Smooth muscle cell (in vitro differentiated cells): ENCODE data around the gene ABLIM1. TPM values are rescaled to one million over a fixed set of nuclear protein-coding genes. Genes with fewer than 3 reads are reported as not detected.
A peak's percentile ranks its signal among the peaks of the same experiment; 100 is the strongest.

Source experiments
- DNase-seq: peaks from one replicate; lab custom pipeline; 2025; ENCODE audit not compliant: unreplicated experiment; lab: John Stamatoyannopoulos, UW
- H2AFZ ChIP-seq: fragments of 200-600 bp; sonication (generic); 2 replicates; pipeline ENCODE4 v1.6.0; 2016; ENCODE audit warnings: antibody characterized with exemption, low read depth, mild to moderate bottlenecking
- H3F3A ChIP-seq: fragments of 200-600 bp; sonication (generic); 2 replicates; pipeline ENCODE4 v1.6.0; 2017; ENCODE audit warnings: antibody characterized with exemption, low read depth
- H3K27ac ChIP-seq: fragments of 200-600 bp; sonication (generic); 2 replicates; pipeline ENCODE4 v1.5.1; 2016; ENCODE audit warnings: low read depth, mild to moderate bottlenecking
- H3K27me3 ChIP-seq: fragments of 200-600 bp; sonication (generic); 2 replicates; pipeline ENCODE4 v1.6.1; 2016; ENCODE audit warnings: low read depth, mild to moderate bottlenecking
- H3K36me3 ChIP-seq: fragments of 200-600 bp; sonication (generic); 2 replicates; pipeline ENCODE4 v1.5.1; 2016; ENCODE audit warnings: low read depth
- H3K4me1 ChIP-seq: fragments of 200-600 bp; sonication (generic); 2 replicates; pipeline ENCODE4 v1.5.1; 2016; ENCODE audit warnings: low read depth
- H3K4me2 ChIP-seq: fragments of 200-600 bp; sonication (generic); 2 replicates; pipeline ENCODE4 v1.6.0; 2016; ENCODE audit warnings: mild to moderate bottlenecking
- H3K4me3 ChIP-seq: fragments of 200-600 bp; sonication (generic); 2 replicates; pipeline ENCODE4 v1.5.1; 2016; ENCODE audit warnings: mild to moderate bottlenecking
- H3K79me2 ChIP-seq: fragments of 200-600 bp; sonication (generic); 2 replicates; pipeline ENCODE4 v1.6.0; 2016; ENCODE audit warnings: low read depth, mild to moderate bottlenecking
- H3K9ac ChIP-seq: fragments of 200-600 bp; sonication (generic); 2 replicates; pipeline ENCODE4 v1.6.0; 2016; ENCODE audit warnings: low read depth
- H3K9me3 ChIP-seq: fragments of 200-600 bp; sonication (generic); replicated peaks from 2 replicates; pipeline ENCODE4 v1.5.1; 2016; ENCODE audit warnings: low read depth
- H4K20me1 ChIP-seq: fragments of 200-600 bp; sonication (generic); 2 replicates; pipeline ENCODE4 v1.6.0; 2016; ENCODE audit warnings: low read depth
- CTCF ChIP-seq: fragments of 200-600 bp; sonication (generic); IDR thresholded peaks from 2 replicates; pipeline ENCODE4 v1.5.1; 2017; ENCODE audit warnings: borderline replicate concordance, mild to moderate bottlenecking, antibody characterized with exemption; ENCODE audit not compliant: insufficient read depth, poor library complexity, severe bottlenecking
- WGBS: methylation state at CpG from one replicate; pipeline ENCODE4 v1.1.7; 2016; ENCODE audit warnings: low lambda C conversion rate; 5-methylcytosine and 5-hydroxymethylcytosine counted together
- polyA plus RNA-seq: library from polyadenylated mRNA; unstranded; fragments of >200 nt; fragmentation: Nextera tagmentation; extraction: Ambion mirVana; gene quantifications from 2 replicates; pipeline ENCODE4 v1.2.1, GENCODE V29; 2016
- total RNA-seq: library from RNA; depleted of rRNA; stranded (reverse); fragments of >200 nt; gene quantifications from 2 replicates; pipeline ENCODE4 v1.2.3, GENCODE V29; 2014

ABLIM1 gene
- total and polyA plus RNA-seq, 2 experiments from 2014 or later, result 1.6 to 17.6 TPM

- Histone ChIP-seq H3K9ac (peak overlapping the region; percentile 37), H3K4me3 (no peak overlapping the region), H3K79me2 (no peaks in the 10 kb centered on the region), H3K27ac (peak overlapping the region; percentile 74), H3K36me3 (no peaks in the 10 kb centered on the region), H3F3A (peaks cover 5% of the 10 kb centered on the region), H3K4me2 (no peak overlapping the region), H3K27me3 (no peaks in the 10 kb centered on the region), H2AFZ (no peak overlapping the region), H3K4me1 (peaks cover 14% of the 10 kb centered on the region), H3K9me3 (no peaks in the 10 kb centered on the region), H4K20me1 (no peaks in the 10 kb centered on the region)
- WGBS, result 76% methylated on average over 1 of the region's 1 CpG
- no peak for TF ChIP-seq CTCF
- DNase-seq, result no peak
Observed at GRCh38 chr10:114626841-114627240, 31.2 kb downstream of the ABLIM1 start.

GRCh38 chr10:114624951-114625780, 32.9 kb downstream of the ABLIM1 start:
- no peak overlapping the region for H2AFZ ChIP-seq
- no peak overlapping the region for H3K4me2 ChIP-seq
- H3K4me3 ChIP-seq, result no peak overlapping the region
- peaks cover 5% of the 10 kb centered on the region for H3F3A ChIP-seq
- TF ChIP-seq CTCF, result no peak
- no peaks in the 10 kb centered on the region for H3K9me3 ChIP-seq
- H3K79me2 ChIP-seq, result no peaks in the 10 kb centered on the region
- peak overlapping the region; percentile 44 for H3K27ac ChIP-seq
- no peaks in the 10 kb centered on the region for H4K20me1 ChIP-seq
- H3K4me1 ChIP-seq, result peaks cover 8% of the 10 kb centered on the region
- H3K36me3 ChIP-seq, result no peaks in the 10 kb centered on the region
- no peaks in the 10 kb centered on the region for H3K27me3 ChIP-seq
- H3K9ac ChIP-seq, result no peak overlapping the region
- DNase-seq, result no peak
- 76% methylated on average over 5 of the region's 5 CpGs for WGBS

- Histone ChIP-seq H3K27me3 (no peaks in the 10 kb centered on the region), H3K27ac (peak overlapping the region; percentile 44), H2AFZ (no peak overlapping the region), H4K20me1 (no peaks in the 10 kb centered on the region), H3K4me2 (no peak overlapping the region), H3K36me3 (no peaks in the 10 kb centered on the region), H3F3A (peaks cover 5% of the 10 kb centered on the region), H3K79me2 (no peaks in the 10 kb centered on the region), H3K9me3 (no peaks in the 10 kb centered on the region), H3K4me3 (no peak overlapping the region), H3K9ac (no peak overlapping the region), H3K4me1 (peaks cover 8% of the 10 kb centered on the region)
- TF ChIP-seq CTCF, result no peak
- WGBS, result 95% methylated on average over 2 of the region's 2 CpGs
- DNase-seq, result no peak
Observed at GRCh38 chr10:114624422-114624821, 33.7 kb downstream of the ABLIM1 start.

GRCh38 chr10:114623661-114624294, 34.3 kb downstream of the ABLIM1 start:
- Histone ChIP-seq H3K4me1 (peaks cover 8% of the 10 kb centered on the region), H3F3A (peaks cover 5% of the 10 kb centered on the region), H2AFZ (no peak overlapping the region), H3K27me3 (no peaks in the 10 kb centered on the region), H3K4me3 (no peak overlapping the region), H3K9ac (no peak overlapping the region), H3K79me2 (no peaks in the 10 kb centered on the region), H3K9me3 (no peaks in the 10 kb centered on the region), H3K4me2 (peak overlapping the region; percentile 8), H3K27ac (peak overlapping the region; percentile 44), H3K36me3 (no peaks in the 10 kb centered on the region), H4K20me1 (no peaks in the 10 kb centered on the region)
- no peak for DNase-seq
- no peak for TF ChIP-seq CTCF
- WGBS, result 32% methylated on average over 2 of the region's 2 CpGs
